GM12875 (cell line): Measurements from ENCODE around the gene SLC9A9.

Experiments used
- H3K4me3 ChIP-seq: one replicate; pipeline ENCODE4 v1.5.1; 2011; ENCODE audit warnings: low read depth, low read length, control low read depth
- CTCF ChIP-seq: IDR thresholded peaks from 2 replicates; pipeline ENCODE4 v1.5.1; 2011; ENCODE audit warnings: low read depth, mild to moderate bottlenecking, control low read depth, inconsistent platforms, low read length, moderate library complexity, borderline replicate concordance; ENCODE audit not compliant: insufficient read depth

Gene SLC9A9

GRCh38 chr3:143597774-143598652, 250.3 kb downstream of the SLC9A9 start:
- TF ChIP-seq CTCF = no peak
- no peak overlapping the region for H3K4me3 ChIP-seq

- H3K4me3 ChIP-seq = no peak overlapping the region
- no peak for TF ChIP-seq CTCF
Measured at GRCh38 chr3:143596957-143597642, 251.2 kb downstream of the SLC9A9 start.

GRCh38 chr3:143595456-143596077, 252.7 kb downstream of the SLC9A9 start:
- TF ChIP-seq CTCF = no peak

GRCh38 chr3:143594206-143594605, 254.1 kb downstream of the SLC9A9 start:
- H3K4me3 ChIP-seq = no peak overlapping the region
- TF ChIP-seq CTCF = no peak

More at GRCh38 chr3:143595456-143596077, 252.7 kb downstream of the SLC9A9 start:
- no peak overlapping the region for H3K4me3 ChIP-seq

- H3K4me3 ChIP-seq = no peak overlapping the region
- no peak for TF ChIP-seq CTCF
Measured at GRCh38 chr3:143590660-143591059, 257.6 kb downstream of the SLC9A9 start.

GRCh38 chr3:143586576-143586975, 261.7 kb downstream of the SLC9A9 start:
- no peak overlapping the region for H3K4me3 ChIP-seq
- TF ChIP-seq CTCF = no peak
